NCI-H748 (cell line): ENCODE measurements around the gene STK38L.
A peak's percentile ranks its signal among the peaks of the same experiment; 100 is the strongest.

ENCODE experiments used
- DNase-seq: peaks from one replicate; lab custom pipeline; 2025; ENCODE audit not compliant: unreplicated experiment; lab: John Stamatoyannopoulos, UW

Gene STK38L

DNA sequence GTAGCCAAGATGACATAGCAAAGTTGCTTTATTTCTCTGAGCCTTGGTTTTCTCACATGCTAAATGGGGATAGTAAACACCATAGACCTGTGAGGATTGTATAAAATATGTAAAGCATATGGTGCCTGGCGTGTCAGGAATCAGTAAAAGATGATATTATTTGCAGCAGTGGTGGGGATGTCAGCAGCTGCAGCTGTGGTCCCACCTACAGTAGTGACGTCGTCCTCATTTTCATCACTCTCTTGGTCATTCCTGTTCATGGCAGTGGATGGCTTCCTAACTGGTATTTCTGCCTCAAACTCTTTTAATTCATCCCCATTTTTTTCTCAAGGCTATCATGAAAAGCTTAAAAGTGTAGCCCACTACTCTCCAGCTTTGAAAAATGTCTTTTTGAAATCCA is 100.7 kb downstream of the STK38L start:
- DNase-seq, result no peak

DNA sequence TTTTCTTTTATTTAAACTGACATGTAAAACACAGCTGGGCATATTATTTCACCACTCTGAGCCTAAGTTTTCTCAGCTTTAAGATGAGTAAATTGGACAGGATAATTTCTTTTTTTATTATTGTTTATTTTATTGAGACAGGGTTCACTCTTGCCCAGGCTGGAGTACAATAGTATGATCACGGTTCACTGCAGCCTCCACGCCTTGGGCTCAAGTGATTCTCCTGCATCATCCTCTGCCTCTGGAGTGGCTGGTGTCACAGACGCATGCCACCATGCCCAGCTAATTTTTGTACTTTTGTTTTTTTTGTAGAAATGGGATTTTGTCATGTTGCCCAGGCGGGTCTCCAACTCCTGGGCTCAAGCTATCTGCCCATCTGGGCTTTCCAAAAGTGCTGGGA is 101.3 kb downstream of the STK38L start:
- DNase-seq, result no peak

DNA sequence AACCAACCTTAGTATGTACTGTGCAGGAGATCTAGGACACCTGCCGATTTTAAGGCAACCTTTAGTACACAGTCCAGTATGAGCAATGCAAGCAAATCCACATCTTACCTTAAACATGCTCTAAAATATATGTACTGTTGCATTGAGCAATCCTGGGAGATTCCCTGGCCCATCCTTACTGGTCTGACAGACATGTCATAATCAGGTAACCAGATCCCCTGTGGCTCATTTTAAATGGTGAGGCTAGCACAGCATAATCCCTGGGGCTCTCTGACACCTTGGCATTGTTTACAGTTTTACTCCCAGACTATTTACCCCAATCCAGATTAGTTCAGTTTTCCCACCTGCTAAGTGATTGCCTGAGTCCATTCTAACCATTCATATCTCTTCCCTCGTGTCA is 103.7 kb downstream of the STK38L start:
- no peak for DNase-seq

DNA sequence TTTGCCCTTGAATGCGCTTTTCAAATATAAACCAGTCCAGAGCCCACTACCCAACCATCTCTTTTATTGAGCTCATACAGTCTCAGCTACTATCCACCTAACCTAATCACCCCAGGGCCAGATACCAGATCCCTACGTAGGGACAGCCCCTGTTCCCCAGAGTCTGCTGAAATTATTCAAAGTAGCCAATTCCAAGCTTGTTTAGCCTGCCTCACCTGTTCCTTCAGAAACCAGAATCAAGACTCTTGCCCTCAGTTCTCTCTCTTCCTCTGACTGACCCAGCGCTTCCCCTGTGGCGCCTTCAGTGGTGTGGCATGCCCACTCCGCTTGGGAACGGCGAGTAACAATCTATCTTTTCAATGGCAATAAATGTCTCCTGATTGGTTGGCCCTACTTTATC is 107.4 kb downstream of the STK38L start:
- no peak for DNase-seq

DNA sequence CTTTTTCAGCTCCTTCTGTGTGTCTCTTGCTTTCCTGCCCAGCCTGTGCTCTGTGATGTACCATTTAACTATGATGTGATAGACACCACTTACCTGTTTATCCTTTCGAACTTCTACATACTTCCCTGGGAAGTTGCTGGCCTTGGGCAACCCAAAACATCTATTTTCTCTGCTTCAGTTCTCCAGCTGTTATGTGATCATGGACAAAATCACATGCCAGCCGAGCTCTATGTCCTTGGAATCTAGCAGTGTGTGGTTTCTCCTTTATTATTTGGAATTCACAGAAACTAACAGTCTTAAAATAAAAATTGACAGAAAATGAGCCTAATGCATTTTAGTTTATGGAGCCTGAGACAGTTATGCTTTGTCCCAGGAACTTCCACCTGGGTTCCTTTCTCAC is 111.4 kb downstream of the STK38L start:
- no peak for DNase-seq

DNA sequence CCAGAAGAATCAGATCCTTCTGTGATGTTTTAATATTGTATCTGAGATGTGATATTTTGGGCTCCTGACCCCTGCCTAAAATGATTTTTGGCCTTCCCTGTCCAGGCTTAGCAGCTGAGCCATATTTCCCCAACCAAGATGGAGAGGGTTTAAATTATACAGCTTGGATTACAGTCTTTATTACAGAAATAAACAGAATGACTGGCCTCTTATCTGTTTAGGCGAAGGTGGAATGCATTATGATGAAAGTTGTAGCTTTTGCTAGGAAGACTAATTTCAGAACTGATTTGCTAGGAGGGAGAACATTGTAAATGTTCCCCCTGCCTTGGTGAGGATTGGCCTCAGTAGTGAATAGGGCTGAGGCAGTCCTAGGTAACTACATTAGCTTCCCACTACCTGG is 111.9 kb downstream of the STK38L start:
- DNase-seq, result no peak

DNA sequence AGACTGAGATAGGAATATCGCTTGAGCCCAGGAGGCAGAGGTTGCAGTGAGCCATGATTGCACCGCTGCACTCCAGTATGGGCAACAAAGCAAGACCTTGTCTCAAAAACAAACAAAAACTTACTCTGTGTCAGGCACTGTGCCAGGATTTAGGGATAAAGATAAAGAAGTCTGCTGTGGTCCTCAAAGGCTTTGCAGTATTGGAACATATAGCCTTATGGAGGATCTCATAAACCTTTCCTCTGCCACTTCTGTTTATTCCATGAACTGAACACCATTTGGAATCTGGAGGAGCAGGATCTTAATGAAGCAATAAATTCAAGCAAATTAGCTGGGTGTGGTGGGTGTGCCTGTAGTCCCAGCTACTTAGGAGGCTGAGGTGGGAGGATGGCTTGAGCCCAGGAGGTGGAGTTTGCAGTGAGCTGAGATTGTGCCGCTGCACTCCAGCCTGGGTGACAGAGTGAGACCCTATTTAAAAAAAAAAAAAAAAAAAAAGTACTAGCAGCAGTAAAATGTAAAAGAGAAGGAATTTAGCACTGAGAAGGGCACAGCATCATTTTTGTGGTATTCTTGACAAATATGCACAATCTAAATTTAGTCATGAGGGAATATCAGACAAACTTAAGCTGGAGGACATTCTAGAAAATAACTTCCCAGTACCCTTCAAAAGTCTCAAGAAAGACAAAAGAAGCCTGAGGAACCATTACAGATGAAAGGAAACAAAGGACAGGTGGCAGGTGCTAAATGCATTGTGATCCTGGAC is 115.7 kb downstream of the STK38L start:
- peak; percentile 52 for DNase-seq

DNA sequence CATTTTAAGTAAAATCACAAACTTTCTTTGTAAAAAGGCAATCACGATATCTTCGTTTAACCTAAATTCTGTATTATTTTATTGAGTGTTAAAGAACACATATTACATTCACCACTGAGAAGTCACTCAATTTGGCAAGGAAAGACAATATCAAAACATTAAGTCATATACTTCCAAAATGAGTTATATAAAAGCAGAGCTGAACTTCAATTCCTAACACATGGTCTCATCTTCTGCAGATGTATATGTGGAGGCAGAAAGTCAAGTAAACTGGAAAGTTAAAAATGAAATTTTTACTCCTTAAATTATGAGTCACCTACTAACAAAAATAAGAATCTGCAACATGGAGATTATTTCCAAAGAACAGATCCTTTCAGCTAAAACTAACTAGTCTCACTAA is 117.3 kb downstream of the STK38L start:
- no peak for DNase-seq

DNA sequence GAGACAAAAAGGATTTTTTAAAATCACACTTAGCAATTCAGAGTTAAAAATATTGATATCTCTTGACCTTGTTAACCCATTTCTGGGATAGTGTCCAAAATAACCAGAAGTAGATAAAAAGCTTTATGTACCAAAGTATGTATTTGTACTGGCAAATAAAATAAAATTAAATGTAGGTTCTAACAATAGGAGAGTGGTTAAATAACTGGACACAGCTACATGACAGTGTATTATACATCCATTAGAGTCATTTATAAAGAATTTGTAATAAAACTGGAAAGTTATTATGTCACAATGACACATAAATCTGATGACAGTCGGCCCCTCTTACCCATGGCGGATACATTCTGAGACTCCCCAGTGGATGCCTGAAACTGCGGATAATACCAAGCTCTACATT is 122.5 kb downstream of the STK38L start:
- no peak for DNase-seq

DNA sequence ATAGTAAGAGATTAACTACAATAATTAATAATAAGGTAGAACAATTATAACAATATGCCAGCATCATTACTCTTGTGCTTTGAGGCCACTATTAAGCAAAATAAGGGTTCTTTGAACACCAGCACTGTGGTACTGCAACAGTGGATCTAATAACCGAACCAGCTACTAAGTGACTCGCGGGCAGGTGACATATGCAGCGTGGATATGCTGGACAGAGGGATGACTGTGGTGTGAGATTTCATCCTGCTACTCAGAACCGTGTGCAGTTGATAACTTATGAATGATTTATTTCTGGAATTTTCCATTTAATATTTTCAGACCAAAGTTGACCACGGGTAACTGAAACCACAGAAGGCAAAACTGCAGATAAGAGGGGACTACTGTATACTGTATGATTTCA is 123.0 kb downstream of the STK38L start:
- no peak for DNase-seq
